NCI-H1092 treated with DMSO at 0.1 percent for 48 hours (cell line): Measurements from ENCODE around the gene TATDN2.
"Not testable (repeated sequence)": the region's sequence is repeated elsewhere in the genome, so short reads cannot be mapped to it uniquely, and the experiment has no call there.

Experiments used
- DNase-seq: peaks from one replicate; lab custom pipeline; 2025; lab: John Stamatoyannopoulos, UW

TATDN2 gene

DNA sequence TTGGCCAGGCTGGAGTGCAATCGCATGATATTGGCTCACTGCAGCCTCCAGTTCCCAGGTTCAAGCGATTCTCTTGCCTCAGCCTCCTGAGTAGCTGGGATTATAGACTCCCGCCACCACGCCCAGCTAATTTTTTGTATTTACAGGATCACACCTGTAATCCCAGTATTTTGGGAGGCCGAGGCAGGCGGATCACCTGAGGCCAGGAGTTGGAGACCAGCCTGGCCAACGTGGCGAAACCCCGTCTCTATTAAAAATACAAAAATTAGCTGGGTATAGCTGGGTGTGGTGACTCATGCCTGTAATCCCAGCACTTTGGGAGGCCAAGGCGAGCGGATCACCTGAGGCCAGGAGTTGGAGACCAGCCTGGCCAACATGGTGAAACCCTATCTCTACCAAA is 24.2 kb downstream of the TATDN2 start:
- DNase-seq, result not testable (repeated sequence)

DNA sequence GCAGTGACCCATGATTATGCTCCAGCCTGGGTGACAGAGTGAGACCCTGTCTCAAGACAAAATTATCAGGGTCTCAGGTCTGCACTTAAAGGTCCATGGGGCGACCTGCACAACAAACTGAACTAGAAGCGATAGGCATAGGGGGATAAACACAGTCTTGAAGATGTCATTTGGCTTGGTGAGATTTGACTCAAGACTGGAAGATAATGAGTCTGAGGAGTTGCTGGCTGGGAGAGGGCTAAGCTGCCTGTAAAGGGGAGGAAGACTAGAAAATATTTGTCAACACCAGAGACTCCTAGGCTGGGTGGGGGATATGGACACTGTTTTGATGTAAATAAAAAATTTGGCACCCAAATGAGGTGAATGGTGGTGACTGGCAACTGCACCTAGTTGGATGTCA is 24.7 kb downstream of the TATDN2 start:
- DNase-seq, result no peak

DNA sequence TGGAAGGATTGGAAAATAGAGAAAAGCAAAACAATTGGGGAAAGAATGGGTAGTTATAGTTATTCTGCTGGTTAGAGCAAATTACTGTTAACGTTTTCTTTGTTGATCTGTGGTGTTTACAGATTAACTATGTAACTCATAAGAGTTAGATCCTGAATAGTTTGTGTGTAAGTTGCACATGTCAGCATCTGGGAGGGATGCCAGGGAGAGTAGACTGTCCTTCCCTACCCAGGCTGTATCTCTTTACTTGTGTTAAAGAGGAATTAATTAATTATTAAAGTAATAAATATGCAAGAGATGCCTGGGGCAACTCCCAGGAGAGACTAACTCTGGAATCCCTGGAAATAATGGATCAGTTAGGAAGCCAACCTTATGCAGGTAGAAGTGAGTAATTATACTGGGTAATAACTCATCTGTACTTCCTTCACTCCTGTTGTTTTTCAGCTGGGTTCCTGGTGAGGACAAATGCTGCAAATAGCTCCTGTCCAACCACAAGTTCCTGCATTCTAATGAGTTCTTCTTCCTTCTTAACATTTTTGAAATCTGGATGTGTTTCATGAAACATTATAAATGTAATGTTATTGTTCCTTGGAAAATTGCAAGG is 25.5 kb downstream of the TATDN2 start:
- no peak for DNase-seq

DNA sequence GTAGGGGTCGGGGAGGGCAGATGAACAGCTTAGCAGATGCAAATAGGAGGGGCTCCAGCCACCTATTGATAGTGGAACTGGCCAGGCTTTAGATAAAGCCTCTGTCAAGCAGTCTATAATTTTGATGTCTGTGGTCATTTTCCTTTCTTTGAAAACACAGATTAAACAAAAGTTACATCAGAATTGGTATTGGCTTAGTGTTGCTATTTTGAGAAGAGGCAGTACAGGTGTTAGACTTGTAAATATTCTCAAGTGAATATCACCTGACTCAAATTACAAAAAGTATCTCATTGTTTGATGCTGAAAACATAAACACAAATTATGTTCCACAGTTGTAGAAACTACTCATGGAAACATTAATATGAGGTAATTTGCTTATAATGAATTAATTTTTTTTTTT is 26.3 kb downstream of the TATDN2 start:
- no peak for DNase-seq

DNA sequence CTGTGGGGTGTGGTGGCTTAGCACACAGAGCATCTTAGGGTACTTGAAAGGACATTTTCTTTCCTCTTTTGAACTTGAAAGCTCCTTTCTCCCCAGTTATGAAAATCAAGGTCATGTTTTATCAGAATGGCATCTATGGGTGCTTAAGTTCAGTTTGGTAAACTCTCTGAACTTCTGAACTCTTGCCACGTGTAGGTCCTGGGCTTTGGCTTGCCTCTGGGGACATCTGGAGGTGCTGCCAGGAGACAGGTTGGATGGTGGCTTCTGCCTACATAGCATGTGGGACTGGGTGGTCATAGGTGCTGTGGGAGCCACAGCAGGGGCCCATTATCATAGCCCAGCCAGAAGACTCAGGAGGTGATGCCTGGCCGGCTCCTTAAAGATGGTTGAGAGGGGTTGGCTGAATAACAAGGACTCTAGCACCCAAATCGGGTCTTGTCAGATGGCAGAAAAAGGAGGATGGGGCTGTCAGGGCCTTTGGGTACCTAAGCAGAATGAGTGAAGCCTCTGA is 28.9 kb downstream of the TATDN2 start:
- no peak for DNase-seq

DNA sequence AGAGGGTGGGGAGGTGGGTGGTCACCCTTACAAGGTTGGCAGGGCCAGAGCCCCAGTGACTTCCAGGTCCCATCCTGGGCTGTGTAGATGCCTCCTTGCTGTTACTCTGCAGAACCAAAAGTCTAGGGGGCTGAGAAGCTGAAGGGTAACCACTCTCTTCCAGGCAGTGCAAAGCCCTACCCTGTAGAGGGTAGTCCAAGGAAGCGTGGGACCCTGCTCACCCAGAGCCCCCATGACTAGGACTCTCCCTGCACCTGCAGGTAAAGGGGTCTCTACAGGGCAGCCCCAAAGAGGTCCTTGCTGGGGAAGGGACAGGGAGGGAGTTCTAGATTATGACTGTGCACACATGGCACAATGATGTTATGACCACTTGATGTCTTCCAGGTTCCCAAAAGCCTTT is 30.2 kb downstream of the TATDN2 start:
- no peak for DNase-seq

DNA sequence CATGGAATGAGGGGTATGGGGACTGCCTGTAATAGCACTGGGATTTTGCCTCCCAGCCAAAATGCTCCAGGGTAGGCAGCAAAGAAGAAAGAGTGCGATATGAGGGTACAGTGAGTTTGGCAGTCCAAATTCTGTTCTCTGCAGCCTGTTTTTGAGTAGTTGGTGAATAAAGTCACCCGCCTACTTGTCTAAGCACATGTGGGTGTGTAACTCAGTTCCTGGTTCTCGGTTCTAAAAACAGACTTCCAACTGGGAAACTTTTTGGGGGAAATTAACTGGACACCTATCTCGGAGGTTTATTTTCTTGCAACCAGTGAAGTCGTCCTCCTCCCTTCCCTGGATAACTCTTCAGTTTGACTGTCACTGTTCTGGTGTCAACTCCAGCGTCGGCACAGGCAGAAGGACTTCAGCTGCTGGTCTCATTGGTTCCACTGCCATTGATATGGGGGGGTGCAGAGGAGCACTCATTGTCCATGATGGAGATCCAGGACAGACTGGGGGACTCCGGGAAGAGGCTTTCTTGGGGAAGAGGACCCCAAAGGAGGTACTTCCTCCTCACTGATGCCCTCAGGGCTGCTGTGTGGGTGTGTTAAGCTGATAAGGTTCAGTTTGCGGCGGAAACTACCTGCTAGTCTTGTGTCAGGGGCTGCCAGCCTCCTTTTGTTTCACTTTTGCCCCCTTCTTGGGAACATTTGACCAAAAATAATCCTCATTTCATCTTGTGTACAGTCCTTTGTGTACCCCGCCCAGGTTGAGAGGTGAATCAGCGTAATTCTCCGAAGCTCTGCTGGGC is 31.3 kb downstream of the TATDN2 start:
- DNase-seq, result no peak

DNA sequence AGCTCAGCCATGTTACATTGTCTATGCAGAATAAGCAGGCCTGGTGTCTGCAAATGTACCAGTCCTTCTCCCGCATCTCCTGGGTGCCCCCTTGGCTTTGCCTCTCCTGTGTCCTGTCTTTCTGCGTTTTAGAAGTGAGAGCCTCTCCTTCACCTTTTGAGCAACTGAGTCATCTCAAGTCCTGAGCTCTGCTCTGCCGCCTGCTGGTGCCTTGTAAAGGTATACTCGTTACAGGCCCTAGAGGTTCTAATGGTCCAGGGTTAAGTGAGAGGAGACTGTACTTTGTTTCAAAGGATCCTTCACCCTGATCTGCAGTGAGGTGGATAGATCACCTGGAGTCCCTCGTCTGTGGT is 31.9 kb downstream of the TATDN2 start:
- DNase-seq, result no peak

DNA sequence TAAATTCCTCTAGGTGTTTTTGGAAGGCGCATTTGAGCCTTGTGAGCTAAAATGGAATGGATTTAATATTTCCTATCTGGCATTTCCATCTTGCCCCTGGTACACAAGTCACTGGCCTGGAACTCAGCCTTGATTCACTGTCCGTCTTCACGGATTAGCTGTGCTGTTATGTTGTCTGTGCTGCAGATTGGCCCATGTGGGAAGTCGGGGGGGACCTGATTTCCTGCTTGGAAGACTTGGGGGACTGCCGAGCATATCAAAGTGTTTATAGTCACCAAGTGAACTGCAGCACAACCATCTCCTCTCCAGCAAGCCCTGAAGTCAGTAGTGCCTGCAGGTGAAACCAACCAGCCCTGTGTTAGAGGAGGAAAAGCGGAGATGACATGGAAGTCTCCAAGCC is 32.3 kb downstream of the TATDN2 start:
- no peak for DNase-seq

DNA sequence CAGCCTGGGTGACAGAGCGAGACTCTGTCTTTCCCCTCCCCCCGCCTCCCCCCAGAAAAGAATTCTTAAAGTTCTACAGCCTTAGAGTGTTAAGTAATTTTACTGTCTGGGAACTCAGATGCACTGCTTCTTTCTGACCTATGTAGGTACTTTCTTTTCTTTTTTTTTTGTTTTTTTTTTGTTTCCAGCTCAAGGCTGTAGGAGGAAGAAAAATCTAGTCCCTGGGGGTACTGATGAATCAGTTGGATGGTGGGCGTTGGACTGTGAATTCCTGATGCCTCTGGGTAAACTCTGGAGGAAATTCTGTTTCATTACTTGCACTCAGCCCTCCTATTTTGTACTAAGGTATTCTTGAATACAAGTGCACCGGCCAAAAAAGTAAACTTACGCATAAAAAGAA is 33.7 kb downstream of the TATDN2 start:
- no peak for DNase-seq

DNA sequence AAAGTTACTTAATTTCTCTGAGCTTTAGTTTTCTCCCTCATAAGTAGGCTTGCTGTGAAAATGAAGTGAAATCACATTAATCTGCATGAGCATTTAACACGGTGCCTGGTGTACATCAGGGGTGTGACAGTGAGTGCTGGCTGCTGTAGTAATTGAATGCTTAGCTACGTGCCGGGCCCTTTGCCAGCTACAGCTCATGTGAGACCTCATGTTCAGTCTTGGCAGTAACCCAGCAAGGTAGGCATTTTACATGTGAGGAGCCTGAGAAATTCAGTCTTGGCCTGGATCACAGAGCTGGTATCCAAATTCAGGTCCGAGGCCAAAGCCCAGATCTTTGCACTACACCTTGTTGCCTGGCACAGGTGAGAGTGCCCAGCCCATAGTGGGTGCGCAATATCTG is 35.4 kb downstream of the TATDN2 start:
- DNase-seq, result peak; percentile 48

DNA sequence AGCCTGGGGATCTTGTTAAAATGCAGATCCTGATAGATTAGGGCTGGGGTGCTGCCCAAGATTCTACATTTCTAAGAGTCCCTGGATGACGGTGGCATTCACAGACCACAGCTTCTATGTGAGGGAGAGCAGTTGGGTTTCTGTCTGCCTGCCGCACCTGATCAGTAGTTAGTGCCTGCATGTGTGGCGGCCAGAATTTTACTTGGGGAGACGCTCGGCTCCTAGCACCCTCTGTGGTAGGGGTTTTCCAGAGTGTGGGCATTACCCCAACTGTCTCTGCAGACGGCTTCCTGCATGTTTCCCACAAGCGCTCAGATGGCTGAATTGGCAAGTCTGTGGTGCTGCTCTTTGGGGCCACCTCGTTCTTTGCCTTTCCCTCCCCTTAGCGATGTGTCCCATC is 36.2 kb downstream of the TATDN2 start:
- DNase-seq, result no peak

DNA sequence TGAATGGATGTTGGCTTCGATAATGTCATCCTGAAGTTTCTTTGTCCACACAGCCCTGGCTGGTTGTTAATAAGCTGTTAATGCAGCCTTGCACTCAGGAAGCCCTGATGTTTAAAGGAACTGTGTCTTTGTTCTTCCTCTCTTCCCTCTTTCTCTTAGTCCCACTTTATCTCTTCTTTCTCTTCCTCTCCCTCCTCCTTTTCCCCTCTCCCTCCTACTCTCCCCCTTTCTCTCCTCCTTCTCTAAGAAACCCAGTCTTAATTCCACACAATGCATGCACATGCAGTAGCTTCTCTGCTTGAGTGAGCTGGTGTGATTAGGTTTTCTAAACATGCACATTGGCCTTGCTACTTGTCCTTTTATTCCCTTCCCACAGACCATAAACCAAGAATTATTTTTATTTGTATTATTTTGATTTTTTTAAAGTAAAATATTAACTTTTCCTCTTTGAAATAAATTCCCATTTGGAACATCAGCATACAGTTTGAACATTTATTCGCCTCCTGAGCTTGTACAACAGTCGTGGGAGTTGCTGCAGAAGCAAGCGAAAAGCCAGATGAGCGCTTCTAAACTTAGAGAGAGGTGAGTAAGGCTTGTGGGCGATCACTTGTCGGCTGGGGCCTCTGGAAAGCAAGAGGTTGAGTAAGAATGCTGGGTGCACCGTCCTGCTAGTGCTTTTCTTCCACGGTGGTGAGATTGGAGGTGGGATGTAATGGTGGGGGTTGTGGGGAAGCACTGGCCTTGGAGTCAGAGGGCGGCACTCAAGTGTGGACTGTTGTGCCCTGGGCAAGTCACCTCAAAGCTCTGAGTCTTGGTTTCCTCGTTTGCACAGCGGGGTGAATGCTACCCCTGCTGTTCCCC is 37.2 kb downstream of the TATDN2 start:
- no peak for DNase-seq

DNA sequence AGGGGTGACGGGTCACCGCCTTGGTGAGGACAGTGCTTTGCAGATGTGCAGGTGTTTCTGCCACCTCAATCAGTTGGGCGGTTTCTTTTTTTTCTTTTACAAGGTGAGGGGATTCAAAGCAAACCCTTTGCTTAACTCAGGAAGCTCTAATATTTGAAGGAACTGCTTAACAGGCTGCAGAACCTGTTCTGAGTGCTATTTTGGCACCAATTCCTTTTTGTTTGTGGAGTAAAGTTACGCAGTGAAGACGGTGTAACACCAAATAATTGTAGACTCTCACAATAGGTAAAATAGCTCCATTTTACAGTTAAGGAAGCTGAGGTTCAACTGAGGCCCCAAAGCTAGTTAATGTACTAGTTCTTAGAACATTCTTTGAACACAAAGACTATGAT is 37.9 kb downstream of the TATDN2 start:
- DNase-seq, result no peak

DNA sequence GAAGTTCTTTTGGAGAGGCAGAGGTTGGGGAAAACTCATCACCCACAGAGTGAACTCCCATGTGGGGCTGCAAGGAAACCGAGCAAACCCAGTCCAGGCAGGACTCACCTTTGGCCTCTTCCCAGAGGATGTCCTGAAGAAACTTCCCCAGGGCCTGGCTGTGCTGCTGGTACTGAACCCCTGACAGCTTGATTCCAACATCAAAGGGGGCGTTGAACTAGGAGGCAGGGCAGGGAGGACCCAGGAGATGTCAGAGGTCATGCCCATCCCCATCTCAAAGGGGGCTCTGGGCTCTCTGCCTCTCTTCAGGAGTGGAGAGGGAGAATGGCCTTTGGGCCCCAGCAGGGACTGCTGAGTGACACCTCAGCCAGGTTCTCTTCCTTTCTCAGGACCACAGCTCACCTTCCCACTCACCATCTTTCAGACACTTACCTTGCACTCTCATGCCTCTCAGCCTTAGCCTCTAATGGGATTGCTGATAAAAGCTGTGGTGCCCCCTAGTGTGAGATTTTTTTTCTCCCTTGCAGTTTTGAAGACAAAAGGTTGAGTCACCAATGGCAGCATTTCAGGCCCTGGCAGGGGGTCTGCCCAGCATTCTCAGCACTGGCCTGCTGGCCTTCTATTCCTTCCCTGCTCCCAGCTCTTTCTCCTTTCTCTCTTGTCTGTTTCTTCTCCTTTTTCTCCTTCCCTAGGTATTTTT is 38.5 kb downstream of the TATDN2 start:
- peak; percentile 61 for DNase-seq

DNA sequence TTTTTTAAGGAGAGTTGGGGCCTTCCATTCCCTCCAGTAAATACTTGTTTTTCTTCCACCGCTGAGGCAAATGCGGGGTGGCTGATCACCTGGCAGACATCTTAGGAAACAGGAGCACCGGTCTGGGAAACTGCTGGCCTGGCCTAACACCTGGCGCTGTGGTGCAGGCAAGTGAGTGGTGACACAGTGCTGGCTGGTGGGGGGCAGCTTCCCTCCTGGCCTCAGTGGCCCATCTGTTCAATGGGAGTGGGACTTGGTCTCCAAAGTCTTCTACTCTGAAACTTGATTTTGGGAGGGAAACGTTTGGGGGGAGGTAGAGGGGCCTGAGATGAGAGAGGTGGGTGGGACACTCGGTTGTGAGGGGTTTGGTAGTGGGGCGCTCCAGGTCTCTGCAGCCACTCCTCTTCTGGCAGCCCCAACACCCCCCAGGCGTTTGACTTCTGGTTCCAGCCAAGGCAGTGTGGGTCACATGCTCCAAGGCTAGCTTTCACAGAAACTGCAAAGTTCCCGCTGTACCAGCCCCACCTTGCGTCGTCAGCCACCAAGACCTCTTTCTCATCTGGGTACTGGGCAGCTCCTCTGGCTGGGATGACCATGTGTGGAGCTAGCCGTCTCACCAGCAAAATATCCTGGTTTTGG is 39.8 kb downstream of the TATDN2 start:
- DNase-seq, result no peak

DNA sequence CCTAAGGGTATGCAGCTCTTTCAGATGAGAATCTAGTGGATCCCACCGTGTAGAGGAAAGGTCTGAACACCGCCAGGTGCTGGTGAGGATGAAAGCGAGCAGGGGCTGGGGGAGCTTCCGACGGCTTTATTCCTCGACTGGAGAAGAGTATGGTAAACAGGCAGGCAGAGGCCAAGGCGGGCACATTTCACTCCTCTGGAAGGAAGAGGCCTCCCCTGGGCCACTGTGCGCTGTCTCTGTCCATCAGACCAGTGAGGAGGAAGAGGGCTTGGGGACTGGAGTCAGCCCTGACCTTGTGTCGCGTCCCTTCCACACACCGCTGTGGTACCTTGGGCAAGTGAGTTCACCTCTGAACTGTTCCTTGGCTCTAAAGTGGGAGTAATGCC is 40.3 kb downstream of the TATDN2 start:
- DNase-seq, result no peak

DNA sequence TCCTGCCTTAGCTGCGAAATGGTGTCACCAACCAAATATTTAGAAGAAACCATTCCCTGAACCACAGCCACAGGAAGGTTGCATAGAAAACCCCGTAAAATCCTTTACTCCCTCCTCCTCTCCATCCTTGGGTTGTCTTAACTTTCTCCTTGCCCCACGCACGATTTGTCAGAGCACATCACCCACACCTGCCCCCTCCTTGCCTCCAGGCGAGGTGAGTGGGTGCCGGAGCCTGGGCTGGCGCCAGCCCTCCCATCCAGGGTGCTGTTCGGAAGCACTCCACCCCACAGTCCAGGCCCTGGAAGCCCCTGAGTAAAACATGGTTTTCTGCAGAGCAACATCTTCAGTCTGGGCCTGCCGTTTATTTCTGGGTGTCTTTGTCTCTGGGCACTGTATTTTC is 40.8 kb downstream of the TATDN2 start:
- DNase-seq, result no peak

DNA sequence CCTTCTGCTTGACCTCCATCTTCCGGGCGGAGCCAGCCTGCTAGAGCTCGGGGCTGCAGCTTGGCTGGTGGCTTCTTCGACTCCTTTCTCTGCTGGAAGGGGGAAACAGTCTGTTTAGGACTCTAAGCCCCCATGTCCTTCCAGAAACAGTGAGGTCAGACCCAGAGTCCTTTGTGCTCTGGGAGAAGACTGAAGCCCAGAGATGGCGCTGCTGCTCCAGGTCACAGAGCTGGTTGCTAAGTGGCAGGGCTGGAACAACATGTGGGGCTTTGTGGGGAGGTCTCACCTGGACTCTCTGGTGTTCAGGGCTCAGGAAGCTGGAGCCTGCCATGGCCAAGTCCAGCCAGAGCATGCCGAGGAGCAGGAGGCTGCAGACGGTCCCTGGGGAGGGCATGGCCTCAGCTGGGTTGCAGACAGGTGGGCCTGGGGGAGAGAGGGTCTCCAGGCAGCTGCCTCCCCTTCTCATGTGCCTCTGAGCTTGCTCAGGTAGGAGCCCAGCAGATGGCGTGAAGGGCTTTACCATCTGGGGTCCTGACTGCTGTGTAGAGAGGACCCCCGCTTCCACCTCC is 41.6 kb downstream of the TATDN2 start:
- no peak for DNase-seq

DNA sequence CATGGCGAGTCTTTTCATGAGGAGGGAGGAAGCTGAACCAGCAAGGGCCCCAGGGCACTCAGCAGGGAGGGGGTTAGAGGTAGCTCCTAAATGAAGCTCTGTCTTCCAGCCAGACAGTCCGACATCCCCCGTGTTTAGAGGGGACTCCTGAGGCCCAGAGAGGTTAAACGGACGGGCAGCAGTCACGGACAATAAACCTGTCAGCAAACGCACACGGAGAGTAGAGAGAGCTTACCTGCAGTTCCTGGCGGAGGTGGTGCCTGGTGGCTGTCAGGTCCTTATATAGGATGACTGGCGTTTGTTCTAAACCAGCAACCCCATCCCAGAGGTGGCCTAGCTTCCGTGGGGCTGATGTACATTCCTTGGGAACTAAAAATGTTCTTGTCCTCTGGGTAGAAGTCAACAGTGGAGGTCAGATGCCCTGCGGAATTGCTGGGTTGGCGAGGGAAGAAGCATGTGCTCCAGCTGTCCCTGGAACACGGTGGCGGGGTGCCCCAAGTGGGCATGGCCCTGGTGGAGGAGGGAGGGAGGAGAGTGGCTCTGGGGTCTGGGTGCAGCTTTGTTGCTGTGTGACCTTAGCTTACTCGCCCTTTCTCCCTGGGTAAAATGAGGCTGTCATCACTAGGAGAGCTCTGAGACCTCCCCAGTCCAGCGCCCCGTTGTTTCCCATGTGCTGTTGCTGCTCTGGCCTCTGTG is 42.4 kb downstream of the TATDN2 start:
- no peak for DNase-seq

DNA sequence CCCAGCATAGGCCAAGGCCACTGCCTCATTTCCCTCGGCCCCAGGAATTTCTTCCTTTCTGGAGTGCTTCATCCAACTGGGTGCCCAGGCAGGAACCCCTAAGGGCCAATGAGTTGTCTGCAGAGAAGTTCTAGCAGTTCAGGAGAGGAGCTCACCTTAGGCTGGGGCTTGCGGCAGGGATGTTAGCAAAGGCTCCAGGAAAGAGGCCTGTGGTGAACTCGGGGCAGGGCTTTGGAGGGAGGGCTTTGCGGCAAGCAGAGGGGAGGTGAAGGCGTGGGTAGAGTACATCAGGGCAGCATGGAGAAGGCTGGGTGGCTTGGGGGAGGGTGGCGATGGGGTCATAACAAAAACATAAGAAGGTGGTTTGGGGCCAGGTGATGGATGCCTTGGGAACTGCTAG is 43.4 kb downstream of the TATDN2 start:
- DNase-seq, result no peak
